Measurements from ENCODE around the gene EFCAB6. TPM values are rescaled to one million over a fixed set of nuclear protein-coding genes. Genes with fewer than 3 reads are reported as not detected.

EFCAB6 gene
- polyA plus RNA-seq (2013, experiment 1 of 2; ENCODE audit: insufficient read length): 0.56 TPM
- polyA plus RNA-seq (2013, experiment 2 of 2; ENCODE audit: insufficient read length): 0.76 TPM

- DNase-seq: peak; percentile 91
These were observed at the start of gene EFCAB6 for GRCh38 chr22:43812149-43812842. TSS of gene EFCAB6 (minus strand) at chr22:43812305. CDS start at chr22:43782318, 29,987 bp downstream.

DNA sequence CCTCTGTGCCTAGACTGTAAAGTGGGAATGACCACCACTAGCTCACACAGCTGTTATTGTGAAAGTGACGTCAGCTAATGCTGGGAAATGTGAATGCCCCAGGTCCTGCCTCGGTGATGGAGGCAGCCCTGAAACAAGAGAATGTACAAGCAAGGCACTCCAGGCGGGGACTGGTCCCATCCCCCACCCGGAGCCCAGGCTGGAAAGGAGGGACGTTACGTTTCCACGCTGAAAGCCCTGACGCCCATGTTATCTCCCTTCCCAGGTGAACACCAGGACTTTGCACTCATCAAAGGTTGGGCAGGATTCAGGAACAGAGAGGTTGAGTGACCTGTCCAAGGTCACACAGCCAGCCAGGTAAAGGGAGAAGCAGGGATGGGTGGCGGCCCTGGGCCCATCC lies 49.4 kb upstream of the EFCAB6 start:
- peak; percentile 21 for DNase-seq

DNA sequence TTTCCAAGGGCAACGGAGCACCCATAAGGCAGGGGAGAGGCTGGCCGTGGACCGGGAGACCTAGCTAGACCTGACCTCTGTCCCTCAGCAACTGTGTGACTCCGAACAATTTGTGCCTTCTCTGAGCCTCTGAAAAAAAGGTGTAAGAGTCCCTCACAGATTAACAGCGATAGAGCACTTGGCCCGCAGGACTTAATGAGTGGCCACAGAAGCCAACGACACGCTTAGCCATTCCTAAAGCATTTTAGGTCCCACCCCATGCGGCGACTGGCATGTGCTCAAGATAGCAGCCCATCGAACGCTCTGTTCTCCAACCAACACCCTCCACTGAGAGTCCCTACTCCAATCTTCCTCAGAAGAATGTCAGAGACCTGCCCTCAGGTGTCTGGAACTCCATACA lies 48.7 kb upstream of the EFCAB6 start:
- no peak for DNase-seq

DNA sequence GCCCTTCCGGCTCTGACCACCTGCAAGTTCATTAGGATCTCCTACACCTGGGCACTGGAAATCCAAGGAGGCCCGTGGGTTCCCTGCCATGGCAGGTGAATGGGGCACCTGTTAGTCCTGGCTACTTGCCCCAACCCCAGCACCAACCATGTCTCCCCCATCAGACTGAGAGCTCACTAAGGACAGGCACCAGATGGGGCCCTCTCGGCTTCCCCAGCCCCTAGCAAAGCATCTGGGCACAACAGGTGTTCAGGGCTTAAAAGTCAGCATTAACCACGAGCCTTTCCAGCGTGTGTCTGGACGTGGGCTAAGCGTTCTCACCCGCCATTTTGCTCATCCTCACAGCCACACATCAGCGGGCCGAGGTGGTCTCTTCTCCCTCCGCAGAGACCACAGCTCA lies 48.0 kb upstream of the EFCAB6 start:
- no peak for DNase-seq

GRCh38 chr22:43859621-43860020 lies 47.5 kb upstream of the EFCAB6 start:
- DNase-seq: no peak

GRCh38 chr22:43859176-43859575 lies 47.1 kb upstream of the EFCAB6 start:
- no peak for DNase-seq

- no peak for DNase-seq
These were observed 46.2 kb upstream of the EFCAB6 start for GRCh38 chr22:43858156-43858895.

DNA sequence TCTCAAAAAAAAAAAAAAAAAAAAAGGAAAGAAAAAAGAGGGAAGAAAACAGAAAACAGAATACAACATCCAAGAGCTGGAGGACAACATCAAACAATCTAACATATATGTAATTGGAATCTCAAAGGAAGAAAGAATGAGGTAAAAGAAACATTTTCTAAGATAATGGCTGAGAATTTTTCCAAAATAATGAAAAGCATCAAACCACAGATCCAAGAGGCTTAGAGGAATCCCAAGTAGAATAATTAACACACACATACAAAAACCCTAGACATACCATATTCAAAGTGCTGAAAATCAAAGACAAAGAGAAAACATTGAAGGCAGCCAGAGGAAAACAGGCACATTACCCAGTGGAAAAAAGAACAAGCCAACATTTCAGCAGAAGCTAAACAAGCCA lies 45.3 kb upstream of the EFCAB6 start:
- no peak for DNase-seq

- DNase-seq: no peak
These were observed 43.3 kb upstream of the EFCAB6 start for GRCh38 chr22:43855431-43855830.

GRCh38 chr22:43854786-43855271 lies 42.7 kb upstream of the EFCAB6 start:
- DNase-seq: no peak

DNA sequence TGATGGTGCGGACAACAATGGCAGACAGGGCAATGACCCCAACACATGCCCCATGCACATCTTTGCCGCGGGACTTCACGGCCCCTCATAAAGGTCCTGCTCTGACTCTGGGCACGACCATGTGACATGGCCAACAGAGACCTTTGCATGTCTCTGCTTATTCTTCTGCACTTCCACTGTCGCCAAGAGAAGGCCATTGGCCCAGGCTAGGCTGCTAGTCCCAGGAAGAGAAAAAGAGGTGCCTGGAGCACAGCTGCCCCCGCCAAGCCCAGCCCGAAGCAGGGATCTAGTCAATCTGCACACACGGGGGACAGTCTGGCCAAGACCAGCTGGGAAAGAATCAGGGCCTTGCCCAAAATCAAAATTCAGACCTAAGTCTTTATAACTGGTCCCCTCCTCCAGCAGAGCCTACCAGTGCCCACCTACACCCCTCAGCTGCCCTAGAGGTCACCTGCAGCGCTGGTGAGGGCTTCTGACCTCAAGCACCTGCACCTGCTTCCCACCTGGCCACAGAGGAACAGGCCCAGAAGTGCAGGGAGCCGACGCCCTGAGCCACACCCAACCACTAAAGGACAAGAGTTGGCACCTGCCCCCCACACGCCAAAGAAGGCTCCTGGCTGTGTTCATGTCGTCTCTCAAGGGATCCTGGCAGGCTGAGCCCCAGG lies 42.1 kb upstream of the EFCAB6 start:
- DNase-seq: no peak

- DNase-seq: no peak
These were observed 41.3 kb upstream of the EFCAB6 start for GRCh38 chr22:43853328-43853931.

DNA sequence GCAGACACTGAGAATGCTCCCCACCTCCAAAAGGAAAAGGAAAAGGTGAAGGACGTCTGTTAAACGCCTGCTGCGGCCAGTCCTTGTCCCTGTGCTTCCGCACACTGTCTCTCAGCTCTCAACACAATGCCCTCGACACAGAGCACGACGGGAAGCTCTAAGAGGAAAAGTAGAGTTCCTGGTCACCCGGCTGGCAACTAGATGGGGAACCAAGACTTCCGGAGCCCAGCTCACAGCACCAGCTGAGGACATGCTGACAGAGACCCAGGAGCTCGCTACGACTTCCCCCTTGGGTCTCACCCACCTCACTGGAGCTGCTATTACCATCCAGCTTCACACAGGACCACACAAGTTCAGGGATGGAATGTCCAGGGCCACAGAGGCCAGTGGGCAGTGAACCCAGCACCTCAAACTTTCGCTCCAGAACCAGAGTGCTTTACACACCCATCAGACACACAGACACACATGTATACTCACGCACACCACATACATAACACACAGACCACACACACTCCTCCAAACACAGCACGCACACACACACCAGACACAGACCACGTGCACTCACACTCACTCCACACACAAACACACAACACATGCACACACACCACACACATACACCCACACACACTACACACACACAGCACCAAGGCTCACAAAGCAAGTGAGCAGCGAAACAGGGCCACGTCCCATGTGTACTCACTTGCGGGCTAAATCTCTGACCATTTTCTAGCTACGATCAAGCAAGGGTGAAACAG lies 40.6 kb upstream of the EFCAB6 start:
- no peak for DNase-seq

DNA sequence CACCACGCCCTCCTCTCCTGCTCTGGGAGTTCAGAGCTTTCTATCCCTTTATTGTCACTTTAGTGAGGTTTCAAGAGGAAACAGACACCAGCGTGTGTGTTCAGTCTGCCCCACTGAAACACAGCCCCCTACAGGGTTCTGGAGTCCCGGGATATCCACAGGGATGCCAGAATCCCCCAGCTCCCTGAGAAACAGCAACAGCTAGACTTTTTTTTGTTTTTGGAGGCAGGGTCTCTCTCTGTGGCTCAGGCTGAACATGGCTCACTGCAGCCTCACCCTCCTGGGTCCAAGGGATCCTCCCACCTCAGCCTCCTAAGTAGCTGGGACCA lies 39.8 kb upstream of the EFCAB6 start:
- DNase-seq: no peak

DNA sequence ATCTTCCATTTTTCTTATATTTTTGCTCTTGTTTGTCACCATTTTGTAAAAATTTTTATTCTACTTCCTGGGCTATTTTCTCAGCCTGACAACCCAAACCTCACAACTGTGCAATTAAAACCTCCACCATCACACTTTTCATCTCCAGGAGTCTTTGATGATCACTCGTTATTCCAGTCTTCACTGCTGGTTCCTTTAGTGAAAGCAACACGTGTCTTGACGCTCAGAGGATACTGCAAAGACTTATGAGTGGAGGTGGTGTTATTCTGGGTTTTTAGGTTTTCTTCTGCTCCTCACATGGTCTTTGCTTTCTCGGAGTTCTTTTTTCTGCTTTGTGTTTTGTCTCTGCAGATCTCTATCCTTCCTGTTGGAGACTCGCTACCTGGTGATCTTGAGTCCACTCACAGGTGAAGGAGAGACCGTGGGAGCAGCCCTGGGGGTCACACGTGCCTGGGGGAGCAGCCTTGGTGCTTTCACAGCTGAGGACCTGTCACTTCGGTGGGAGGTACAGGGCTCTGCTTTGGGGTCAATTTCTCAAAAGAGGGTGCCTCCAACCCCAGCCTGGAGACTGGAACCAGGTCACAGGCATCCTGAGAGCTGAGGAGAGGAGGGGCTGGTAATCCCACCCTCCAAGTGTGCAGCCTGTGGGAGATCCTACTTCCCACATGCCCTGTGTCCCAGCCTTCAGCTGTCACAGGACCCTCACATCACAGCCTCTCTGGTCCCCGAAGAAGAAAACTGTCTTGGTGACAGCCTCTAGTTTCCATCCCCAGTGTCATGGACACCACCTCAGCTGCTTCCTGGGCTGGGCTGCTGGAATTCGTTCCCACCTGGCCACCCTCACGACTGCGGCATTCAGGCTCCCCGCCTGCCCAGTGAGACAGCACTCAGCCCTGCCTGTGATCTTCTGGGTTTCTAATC lies 39.2 kb upstream of the EFCAB6 start:
- no peak for DNase-seq

DNA sequence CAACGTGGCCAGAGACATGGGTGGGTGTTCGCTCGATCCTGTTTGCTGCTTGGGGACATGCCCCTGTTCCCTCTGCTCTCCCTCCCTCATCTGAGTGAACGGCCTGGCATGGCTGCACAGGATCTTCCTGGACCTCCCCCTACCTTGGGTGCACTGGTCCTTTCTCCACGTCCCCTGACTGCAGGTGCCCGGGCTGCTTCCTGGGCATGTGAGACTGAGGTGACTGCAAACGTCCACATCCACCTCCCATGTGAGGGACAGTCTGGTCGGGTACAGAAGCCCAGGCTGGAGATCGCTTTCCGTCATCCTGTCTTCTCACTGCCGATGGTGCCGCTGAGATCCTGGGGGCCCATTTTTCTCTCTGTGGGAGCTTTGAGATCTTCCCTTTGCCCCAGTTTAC lies 38.4 kb upstream of the EFCAB6 start:
- DNase-seq: no peak

DNA sequence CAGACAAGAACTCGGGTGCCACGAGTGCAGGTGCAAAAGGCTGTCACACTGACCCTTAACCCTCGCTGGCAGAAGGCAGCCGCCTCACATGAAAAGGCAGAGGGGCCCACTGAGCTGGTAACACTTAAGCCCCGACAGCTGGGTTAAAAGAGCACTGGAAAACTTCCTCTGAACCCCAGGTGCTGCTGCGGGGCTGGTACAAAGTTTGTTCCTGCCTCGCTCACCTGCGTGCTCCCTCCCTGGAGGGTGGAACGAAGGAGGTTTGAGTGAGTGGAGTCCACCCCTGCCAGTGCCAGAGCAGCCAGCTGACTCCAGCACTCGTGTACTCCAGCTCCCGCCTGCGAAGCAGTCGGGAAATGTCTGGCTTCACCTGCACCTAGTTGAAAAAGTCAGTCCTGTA lies 37.6 kb upstream of the EFCAB6 start:
- no peak for DNase-seq

DNA sequence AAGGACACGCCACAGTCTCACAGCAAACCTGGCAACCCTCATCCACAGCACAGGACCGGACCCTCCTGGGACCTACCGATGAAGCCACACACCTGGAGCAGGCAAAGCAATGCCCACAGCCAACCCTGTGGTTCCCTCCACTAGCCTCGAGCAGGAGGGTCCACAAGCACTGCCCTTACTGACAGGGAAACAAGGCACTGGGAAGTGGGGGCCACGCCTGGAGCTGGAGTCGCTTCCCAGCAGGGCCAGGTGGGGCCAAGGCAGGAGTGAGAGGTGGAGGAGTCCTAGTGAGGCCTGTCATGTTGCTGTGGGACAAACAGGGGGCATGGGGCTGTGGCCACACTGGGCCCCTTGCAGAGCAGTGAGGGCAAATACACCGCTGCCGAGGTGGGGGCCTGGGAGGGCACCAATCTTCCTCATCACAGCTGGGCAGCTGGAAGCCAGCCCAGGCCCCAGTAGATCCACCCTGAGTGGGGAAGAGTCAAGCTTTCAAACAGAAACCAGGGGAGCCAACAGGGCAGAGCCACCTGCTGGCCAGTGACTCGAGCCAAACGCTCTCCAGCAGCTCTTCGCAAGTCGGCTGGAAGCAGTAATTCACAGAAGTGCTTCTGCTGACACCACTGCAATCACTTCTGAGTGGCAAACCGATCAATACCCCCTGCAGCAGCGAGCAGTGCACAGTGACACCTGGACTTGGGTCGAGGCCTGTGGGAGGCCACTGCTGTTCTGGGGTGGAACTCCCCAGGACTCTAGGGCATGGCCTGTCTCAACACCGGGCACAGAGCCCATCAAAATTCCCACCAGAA lies 36.5 kb upstream of the EFCAB6 start:
- DNase-seq: peak; percentile 12

DNA sequence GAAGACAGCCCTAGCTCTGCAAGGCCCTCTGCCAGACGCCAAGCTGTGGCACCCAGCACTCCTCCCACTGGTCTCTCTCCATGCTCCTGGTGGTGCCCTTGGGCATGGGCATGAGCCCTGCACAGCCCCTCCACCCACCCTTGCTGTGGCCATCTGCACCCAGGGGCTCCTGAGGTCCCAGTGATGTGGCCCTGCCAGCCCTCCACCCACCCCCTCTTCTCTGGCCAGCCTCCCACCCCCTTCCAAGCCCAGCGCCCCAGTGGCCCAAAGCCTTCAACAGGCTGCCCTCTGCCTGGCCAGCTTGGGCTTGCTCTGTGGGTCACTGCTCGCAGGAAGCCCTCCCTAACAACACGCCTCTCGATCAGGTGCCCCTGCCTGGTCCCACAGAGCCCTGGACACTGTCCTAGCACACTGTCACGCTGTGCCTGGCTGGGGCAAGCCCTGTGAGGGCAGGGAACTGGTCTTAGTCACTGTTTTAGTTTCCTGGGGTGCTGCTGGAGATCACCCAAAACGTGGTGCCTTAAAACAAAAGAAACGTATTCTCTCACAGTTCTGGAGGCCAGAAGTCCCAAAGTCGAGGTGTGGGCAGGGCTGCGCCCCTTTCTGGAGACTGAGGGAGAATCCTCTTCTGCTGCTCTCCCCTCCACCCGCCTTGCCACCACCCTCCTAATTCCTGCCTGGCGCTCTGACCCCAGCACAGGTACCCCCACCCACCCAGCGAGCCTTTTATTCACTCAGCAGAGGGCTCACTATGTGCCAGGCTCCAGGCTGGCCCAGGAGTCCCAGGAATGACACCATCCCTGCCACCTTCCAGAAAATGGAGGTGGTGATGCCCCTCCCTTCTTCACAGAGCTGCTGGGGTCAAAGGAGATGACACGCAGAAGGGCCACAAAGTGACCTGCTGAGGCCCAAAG lies 35.5 kb upstream of the EFCAB6 start:
- no peak for DNase-seq
